Ishikawa (cell line): ENCODE measurements around the gene GAL3ST3.
A peak's percentile ranks its signal among the peaks of the same experiment; 100 is the strongest.

Experiments used
- CEBPB ChIP-seq: IDR thresholded peaks from 2 replicates; pipeline ENCODE4 v1.6.1; 2012
- CREB1 ChIP-seq: IDR thresholded peaks from 2 replicates; pipeline ENCODE4 v1.6.1; 2012; ENCODE audit warnings: low read depth
- EGR1 ChIP-seq: IDR thresholded peaks from 2 replicates; pipeline ENCODE4 v1.6.1; 2012
- EP300 ChIP-seq: IDR thresholded peaks from 2 replicates; pipeline ENCODE4 v1.6.1; 2012; ENCODE audit warnings: borderline replicate concordance
- FOXM1 ChIP-seq: IDR thresholded peaks from 2 replicates; pipeline ENCODE4 v1.6.1; 2012; ENCODE audit warnings: low read depth, borderline replicate concordance
- NFIC ChIP-seq: IDR thresholded peaks from 2 replicates; pipeline ENCODE4 v1.6.1; 2012
- RAD21 ChIP-seq: IDR thresholded peaks from 2 replicates; pipeline ENCODE4 v1.6.1; 2012; ENCODE audit warnings: low read depth
- TAF1 ChIP-seq: IDR thresholded peaks from 2 replicates; pipeline ENCODE4 v1.6.1; 2012; ENCODE audit warnings: low read depth, mild to moderate bottlenecking
- TCF12 ChIP-seq: IDR thresholded peaks from 2 replicates; pipeline ENCODE4 v1.6.1; 2012; ENCODE audit warnings: low read depth
- TEAD4 ChIP-seq: IDR thresholded peaks from 2 replicates; pipeline ENCODE4 v1.6.1; 2012
- YY1 ChIP-seq: IDR thresholded peaks from 2 replicates; pipeline ENCODE4 v1.6.1; 2012; ENCODE audit warnings: low read depth
- ZBTB7A ChIP-seq: IDR thresholded peaks from 2 replicates; pipeline ENCODE4 v1.6.1; 2012; ENCODE audit warnings: low read depth
- TF ChIP-seq, protein P1 (sequence below): IDR thresholded peaks from 2 replicates; pipeline ENCODE4 v1.6.1; 2012
- TF ChIP-seq, protein P2 (sequence below): IDR thresholded peaks from 2 replicates; pipeline ENCODE4 v1.6.1; 2012; ENCODE audit warnings: low read depth, mild to moderate bottlenecking
- TF ChIP-seq, protein P3 (sequence below): IDR thresholded peaks from 2 replicates; pipeline ENCODE4 v1.6.1; 2012

GAL3ST3 gene

DNA sequence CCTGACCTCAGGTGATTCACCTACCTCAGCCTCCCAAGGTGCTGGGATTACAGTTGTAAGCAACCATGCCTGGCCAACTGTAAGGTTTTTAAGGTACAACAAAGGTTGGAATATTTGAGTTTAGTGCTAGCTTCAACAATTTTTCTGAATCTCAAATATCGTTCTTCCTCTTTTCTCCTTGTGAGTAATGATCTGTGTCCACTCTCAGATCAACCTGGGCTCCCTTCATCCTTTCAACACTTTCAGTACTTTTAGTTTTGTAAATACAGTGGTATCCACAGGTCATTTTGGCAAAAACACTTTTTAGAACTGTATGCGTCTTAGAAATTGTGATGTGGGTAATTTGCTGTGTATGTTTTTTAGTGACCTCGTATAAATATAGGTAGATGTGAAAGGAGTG, 29.0 kb upstream of the GAL3ST3 start:
- TF ChIP-seq EP300 (no peak), CREB1 (no peak), ZBTB7A (no peak), YY1 (no peak), CEBPB (no peak), TAF1 (no peak), EGR1 (no peak), RAD21 (no peak), NFIC (no peak), TCF12 (no peak), TEAD4 (no peak), FOXM1 (no peak)
- TF ChIP-seq, protein P1, sequence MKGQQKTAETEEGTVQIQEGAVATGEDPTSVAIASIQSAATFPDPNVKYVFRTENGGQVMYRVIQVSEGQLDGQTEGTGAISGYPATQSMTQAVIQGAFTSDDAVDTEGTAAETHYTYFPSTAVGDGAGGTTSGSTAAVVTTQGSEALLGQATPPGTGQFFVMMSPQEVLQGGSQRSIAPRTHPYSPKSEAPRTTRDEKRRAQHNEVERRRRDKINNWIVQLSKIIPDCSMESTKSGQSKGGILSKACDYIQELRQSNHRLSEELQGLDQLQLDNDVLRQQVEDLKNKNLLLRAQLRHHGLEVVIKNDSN: no peak
- TF ChIP-seq, protein P2, sequence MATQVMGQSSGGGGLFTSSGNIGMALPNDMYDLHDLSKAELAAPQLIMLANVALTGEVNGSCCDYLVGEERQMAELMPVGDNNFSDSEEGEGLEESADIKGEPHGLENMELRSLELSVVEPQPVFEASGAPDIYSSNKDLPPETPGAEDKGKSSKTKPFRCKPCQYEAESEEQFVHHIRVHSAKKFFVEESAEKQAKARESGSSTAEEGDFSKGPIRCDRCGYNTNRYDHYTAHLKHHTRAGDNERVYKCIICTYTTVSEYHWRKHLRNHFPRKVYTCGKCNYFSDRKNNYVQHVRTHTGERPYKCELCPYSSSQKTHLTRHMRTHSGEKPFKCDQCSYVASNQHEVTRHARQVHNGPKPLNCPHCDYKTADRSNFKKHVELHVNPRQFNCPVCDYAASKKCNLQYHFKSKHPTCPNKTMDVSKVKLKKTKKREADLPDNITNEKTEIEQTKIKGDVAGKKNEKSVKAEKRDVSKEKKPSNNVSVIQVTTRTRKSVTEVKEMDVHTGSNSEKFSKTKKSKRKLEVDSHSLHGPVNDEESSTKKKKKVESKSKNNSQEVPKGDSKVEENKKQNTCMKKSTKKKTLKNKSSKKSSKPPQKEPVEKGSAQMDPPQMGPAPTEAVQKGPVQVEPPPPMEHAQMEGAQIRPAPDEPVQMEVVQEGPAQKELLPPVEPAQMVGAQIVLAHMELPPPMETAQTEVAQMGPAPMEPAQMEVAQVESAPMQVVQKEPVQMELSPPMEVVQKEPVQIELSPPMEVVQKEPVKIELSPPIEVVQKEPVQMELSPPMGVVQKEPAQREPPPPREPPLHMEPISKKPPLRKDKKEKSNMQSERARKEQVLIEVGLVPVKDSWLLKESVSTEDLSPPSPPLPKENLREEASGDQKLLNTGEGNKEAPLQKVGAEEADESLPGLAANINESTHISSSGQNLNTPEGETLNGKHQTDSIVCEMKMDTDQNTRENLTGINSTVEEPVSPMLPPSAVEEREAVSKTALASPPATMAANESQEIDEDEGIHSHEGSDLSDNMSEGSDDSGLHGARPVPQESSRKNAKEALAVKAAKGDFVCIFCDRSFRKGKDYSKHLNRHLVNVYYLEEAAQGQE: no peak
- TF ChIP-seq, protein P3, sequence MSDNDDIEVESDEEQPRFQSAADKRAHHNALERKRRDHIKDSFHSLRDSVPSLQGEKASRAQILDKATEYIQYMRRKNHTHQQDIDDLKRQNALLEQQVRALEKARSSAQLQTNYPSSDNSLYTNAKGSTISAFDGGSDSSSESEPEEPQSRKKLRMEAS: no peak

DNA sequence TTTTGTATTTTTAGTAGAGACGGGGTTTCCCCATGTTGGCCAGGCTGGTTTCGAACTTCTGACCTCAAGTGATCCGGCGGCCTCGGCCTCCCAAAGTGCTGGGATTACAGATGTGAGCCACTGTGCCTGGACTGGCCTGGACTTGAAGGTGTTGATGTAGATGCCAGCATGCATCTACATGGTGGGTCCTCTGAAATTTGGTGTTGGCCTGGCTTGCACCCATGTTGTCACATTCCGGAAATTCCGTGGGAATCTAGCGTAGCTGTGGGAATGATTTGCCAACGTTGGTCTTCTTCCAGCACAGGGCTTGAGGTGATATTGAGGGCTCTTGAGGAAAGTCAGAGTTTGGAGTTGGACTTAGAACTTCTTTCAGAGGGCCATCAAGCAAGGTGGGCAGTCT, 27.6 kb upstream of the GAL3ST3 start:
- TF ChIP-seq TEAD4 (peak; percentile 21; the same call in 1 of the 2 replicates), YY1 (no peak), FOXM1 (no peak), EP300 (no peak)
- TF ChIP-seq, protein P1: no peak
- TF ChIP-seq, protein P3: no peak

DNA sequence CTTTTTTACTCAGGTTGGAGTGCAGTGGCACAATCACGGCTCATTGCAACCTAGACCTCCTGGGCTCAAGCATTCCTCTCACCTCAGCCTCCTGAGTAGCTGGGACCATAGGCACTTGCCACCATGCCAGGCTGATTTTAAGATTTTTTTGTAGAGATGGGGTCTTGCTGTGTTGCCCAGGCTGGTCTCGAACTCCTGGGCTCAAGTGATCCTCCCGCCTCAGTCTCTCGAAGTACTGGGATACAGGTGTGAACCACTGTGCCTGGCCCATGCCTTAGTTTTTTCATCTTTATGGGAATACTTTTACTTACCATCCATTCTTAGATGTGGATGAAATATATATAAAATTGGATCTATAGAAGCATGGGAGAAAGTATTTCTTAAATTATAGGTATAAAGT, 26.3 kb upstream of the GAL3ST3 start:
- TF ChIP-seq NFIC: no peak
- no peak for TF ChIP-seq EGR1
- TF ChIP-seq, protein P1: no peak
- no peak for TF ChIP-seq TCF12
- no peak for TF ChIP-seq TAF1
- TF ChIP-seq TEAD4: no peak
- no peak for TF ChIP-seq ZBTB7A
- TF ChIP-seq, protein P3: no peak
- TF ChIP-seq RAD21: no peak
- no peak for TF ChIP-seq YY1

DNA sequence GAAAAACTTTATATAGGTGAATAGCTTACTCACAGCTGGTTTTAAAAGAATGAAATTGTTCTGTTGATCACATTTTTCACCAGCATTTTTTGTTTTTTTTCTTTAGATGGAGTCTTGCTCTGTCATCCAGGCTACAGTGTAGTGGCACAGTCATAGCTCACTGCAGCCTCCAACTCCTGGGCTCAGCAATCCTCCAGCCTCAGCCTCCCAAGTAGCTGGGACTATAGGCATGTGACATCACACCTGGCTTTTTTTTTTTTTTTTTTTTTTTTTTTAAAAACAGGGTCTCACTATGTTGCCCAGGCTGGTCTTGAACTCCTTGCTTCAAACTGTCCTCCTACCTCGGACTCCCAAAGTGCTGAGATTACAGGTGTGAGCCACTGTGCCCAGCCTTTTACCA, 24.7 kb upstream of the GAL3ST3 start:
- TF ChIP-seq, protein P2: no peak
- no peak for TF ChIP-seq RAD21
- no peak for TF ChIP-seq NFIC
- TF ChIP-seq TCF12: no peak
- TF ChIP-seq, protein P3: no peak
- no peak for TF ChIP-seq TAF1
- TF ChIP-seq CREB1: no peak
- TF ChIP-seq EGR1: no peak
- TF ChIP-seq, protein P1: no peak

DNA sequence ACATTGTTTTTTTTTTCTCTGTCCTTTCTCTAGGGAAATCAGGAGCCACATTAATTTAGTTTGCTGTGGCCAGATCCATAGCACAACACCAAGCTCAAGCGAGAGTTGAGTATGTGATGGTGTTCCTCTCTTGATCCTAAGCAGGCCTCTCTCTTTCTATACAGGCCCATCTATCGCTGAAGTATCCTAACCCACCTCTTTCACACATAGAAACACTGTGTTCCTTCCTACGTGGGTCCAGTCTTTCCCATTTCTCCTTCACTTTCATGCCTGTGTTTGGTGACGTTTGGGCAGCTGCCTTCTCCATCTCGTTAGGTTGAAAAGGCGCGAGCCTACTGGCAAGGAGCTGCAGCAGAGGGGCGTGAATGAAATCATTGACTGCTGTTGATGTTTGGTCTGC, 23.6 kb upstream of the GAL3ST3 start:
- TF ChIP-seq YY1 (no peak), FOXM1 (no peak), CEBPB (no peak), NFIC (no peak), ZBTB7A (no peak), EGR1 (no peak), RAD21 (no peak), TEAD4 (no peak), TAF1 (no peak)
- TF ChIP-seq, protein P3: no peak
- TF ChIP-seq, protein P1: no peak
- TF ChIP-seq, protein P2: no peak
